Caco-2 (cell line): ENCODE results near the gene TMED1. TPM values are rescaled to one million over a fixed set of nuclear protein-coding genes. Genes with fewer than 3 reads are reported as not detected.

Experiments
- BruUV-seq: library from RNA; stranded (reverse); fragments of 400-500 nt; replicated peaks from 2 replicates; lab custom pipeline; 2021; lab: Mats Ljungman, UMichigan
- CTCF ChIA-PET: fragments of 300-600 bp; sonication (Branson Sonifier 250); formaldehyde crosslinking; loops from one replicate; lab custom pipeline; 2022; ENCODE audit warnings: antibody characterized with exemption; lab: Charles Lee
- POLR2A ChIA-PET: fragments of 300-600 bp; sonication (Branson Sonifier 250); formaldehyde crosslinking; loops from one replicate; lab custom pipeline; 2022; ENCODE audit warnings: antibody characterized with exemption; lab: Charles Lee
- DNase-seq, 2 experiments: peaks; one replicate each; pipeline versions ENCODE4 v3.0.0 to v3.0.0-alpha.2; 2020 to 2022
- H3K27me3 ChIP-seq: replicated peaks from 2 replicates; pipeline ENCODE4 v1.6.0; 2011; ENCODE audit warnings: low read length; ENCODE audit not compliant: control insufficient read depth, insufficient read depth
- H3K36me3 ChIP-seq: 2 replicates; pipeline ENCODE4 v1.5.1; 2011; ENCODE audit warnings: low read length; ENCODE audit not compliant: control insufficient read depth, insufficient read depth
- H3K4me1 ChIP-seq: fragments of 250-450 bp; sonication (Bioruptor Pico); 2 replicates; pipeline ENCODE4 v1.5.1; 2020; ENCODE audit warnings: mild to moderate bottlenecking
- H3K4me3 ChIP-seq: 2 replicates; pipeline ENCODE4 v1.5.1; 2011; ENCODE audit warnings: low read depth, mild to moderate bottlenecking, control low read depth, low read length
- H3K9me3 ChIP-seq: fragments of 250-450 bp; sonication (Bioruptor Pico); 2 replicates; pipeline ENCODE4 v1.5.1; 2020; ENCODE audit warnings: mild to moderate bottlenecking, moderate library complexity
- H3K27ac Mint-ChIP-seq: one replicate; pipeline ENCODE4 v1.8.0; 2022; ENCODE audit warnings: mixed read lengths; ENCODE audit not compliant: unreplicated experiment
- H3K27me3 Mint-ChIP-seq: one replicate; pipeline ENCODE4 v1.8.0; 2022; ENCODE audit warnings: mixed read lengths; ENCODE audit not compliant: insufficient read depth, unreplicated experiment
- H3K36me3 Mint-ChIP-seq: one replicate; pipeline ENCODE4 v1.8.0; 2022; ENCODE audit warnings: mild to moderate bottlenecking, mixed read lengths; ENCODE audit not compliant: insufficient read depth, unreplicated experiment
- H3K4me1 Mint-ChIP-seq: one replicate; pipeline ENCODE4 v1.8.0; 2022; ENCODE audit warnings: low read depth, mixed read lengths; ENCODE audit not compliant: unreplicated experiment
- H3K4me3 Mint-ChIP-seq: one replicate; pipeline ENCODE4 v1.8.0; 2022; ENCODE audit warnings: mild to moderate bottlenecking, moderate library complexity, mixed read lengths; ENCODE audit not compliant: unreplicated experiment
- H3K9me3 Mint-ChIP-seq: one replicate; pipeline ENCODE4 v1.8.0; 2022; ENCODE audit warnings: mixed read lengths; ENCODE audit not compliant: unreplicated experiment
- intact Hi-C: fragments of 100-400 bp; cut with micrococcal nuclease; formaldehyde crosslinking; loops from one replicate; pipeline ENCODE4 v1.10.0; 2022; ENCODE audit not compliant: unreplicated experiment
- total RNA-seq: library from RNA; stranded (reverse); gene quantifications from 2 replicates; pipeline ENCODE4 v1.2.3, GENCODE V29; 2022
- TF ChIP-seq, protein P1 (sequence below), 2 experiments: fragments of 200-600 bp in 1 of 2; IDR thresholded peaks; 1 replicate in 1 of 2; 2 replicates in 1 of 2; pipeline versions ENCODE4 v1.5.1 to v1.8.0; 2011 to 2022; ENCODE audit warnings: antibody characterized with exemption in 1 of 2, control low read depth in 1 of 2, inconsistent platforms in 1 of 2, low read depth in 1 of 2, low read length in 1 of 2, mild to moderate bottlenecking in 1 of 2, moderate library complexity in 1 of 2; ENCODE audit not compliant: insufficient read depth in 1 of 2, severe bottlenecking in 1 of 2, unreplicated experiment in 1 of 2

Gene TMED1
- total RNA-seq, 1 experiment from 2014 or later, result 41.4 TPM

- Mint-ChIP-seq H3K4me3 (no peak overlapping the region), H3K9me3 (no peaks in the 10 kb centered on the region), H3K4me1 (no peaks in the 10 kb centered on the region), H3K27me3 (no peaks in the 10 kb centered on the region), H3K36me3 (peaks cover 63% of the 10 kb centered on the region), H3K27ac (no peak overlapping the region)
- no peaks in the 10 kb centered on the region for H3K4me1 ChIP-seq
- no TSS peak for BruUV-seq
- H3K27me3 ChIP-seq, result no peaks in the 10 kb centered on the region
- no peak for DNase-seq
- intact Hi-C loops, result no loop called here
- ChIA-PET CTCF (no interaction called here), POLR2A (no interaction called here)
- H3K4me3 ChIP-seq, result no peak overlapping the region
- no peaks in the 10 kb centered on the region for H3K9me3 ChIP-seq
- no peaks in the 10 kb centered on the region; the same call in 1 of the 2 replicates for H3K36me3 ChIP-seq
- TF ChIP-seq, protein P1, sequence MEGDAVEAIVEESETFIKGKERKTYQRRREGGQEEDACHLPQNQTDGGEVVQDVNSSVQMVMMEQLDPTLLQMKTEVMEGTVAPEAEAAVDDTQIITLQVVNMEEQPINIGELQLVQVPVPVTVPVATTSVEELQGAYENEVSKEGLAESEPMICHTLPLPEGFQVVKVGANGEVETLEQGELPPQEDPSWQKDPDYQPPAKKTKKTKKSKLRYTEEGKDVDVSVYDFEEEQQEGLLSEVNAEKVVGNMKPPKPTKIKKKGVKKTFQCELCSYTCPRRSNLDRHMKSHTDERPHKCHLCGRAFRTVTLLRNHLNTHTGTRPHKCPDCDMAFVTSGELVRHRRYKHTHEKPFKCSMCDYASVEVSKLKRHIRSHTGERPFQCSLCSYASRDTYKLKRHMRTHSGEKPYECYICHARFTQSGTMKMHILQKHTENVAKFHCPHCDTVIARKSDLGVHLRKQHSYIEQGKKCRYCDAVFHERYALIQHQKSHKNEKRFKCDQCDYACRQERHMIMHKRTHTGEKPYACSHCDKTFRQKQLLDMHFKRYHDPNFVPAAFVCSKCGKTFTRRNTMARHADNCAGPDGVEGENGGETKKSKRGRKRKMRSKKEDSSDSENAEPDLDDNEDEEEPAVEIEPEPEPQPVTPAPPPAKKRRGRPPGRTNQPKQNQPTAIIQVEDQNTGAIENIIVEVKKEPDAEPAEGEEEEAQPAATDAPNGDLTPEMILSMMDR (IDR thresholded peaks at IDR 0.05; ENCODE audit: insufficient read depth in 1 of 2, low read depth in 1 of 2, low read length in 1 of 2, severe bottlenecking in 1 of 2, unreplicated experiment in 1 of 2), result no peak
These were observed 18.5 kb downstream of the TMED1 start for GRCh38 chr19:10817291-10818038.

DNA sequence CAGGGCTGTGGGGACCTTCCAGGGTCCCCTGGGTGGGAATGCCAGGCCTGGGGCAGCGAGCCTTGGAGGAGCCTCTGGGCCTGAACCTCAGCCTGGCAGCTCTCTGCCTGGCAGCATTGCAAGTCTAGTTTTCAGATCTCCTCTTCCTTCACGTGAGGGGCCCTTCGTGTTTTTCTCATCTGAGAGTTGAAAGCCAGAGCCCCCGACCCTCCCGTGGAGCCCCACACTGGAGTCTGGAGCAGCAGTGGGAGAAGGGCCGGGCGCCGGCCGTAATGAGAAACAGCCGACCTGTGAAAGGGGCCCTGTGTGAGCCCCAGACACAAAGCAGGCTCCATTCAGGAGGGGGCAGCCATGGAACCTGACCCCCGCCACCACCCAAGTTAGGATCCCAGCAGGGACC lies 19.3 kb downstream of the TMED1 start:
- Mint-ChIP-seq H3K4me3 (no peak overlapping the region), H3K36me3 (peaks cover 66% of the 10 kb centered on the region), H3K27me3 (no peaks in the 10 kb centered on the region), H3K4me1 (no peaks in the 10 kb centered on the region), H3K27ac (no peak overlapping the region), H3K9me3 (no peaks in the 10 kb centered on the region)
- H3K4me3 ChIP-seq, result no peak overlapping the region
- no peaks in the 10 kb centered on the region; the same call in 1 of the 2 replicates for H3K36me3 ChIP-seq
- no peak for DNase-seq
- ChIA-PET POLR2A (no interaction called here), CTCF (no interaction called here)
- intact Hi-C loops, result no loop called here
- H3K27me3 ChIP-seq, result no peaks in the 10 kb centered on the region
- no peaks in the 10 kb centered on the region for H3K4me1 ChIP-seq
- BruUV-seq, result no TSS peak
- H3K9me3 ChIP-seq, result no peaks in the 10 kb centered on the region
- TF ChIP-seq, protein P1 (IDR thresholded peaks at IDR 0.05; ENCODE audit: insufficient read depth in 1 of 2, low read depth in 1 of 2, low read length in 1 of 2, severe bottlenecking in 1 of 2, unreplicated experiment in 1 of 2), result no peak

- Mint-ChIP-seq H3K27me3 (no peaks in the 10 kb centered on the region), H3K9me3 (no peaks in the 10 kb centered on the region), H3K27ac (no peak overlapping the region), H3K36me3 (peaks cover 64% of the 10 kb centered on the region), H3K4me3 (no peak overlapping the region), H3K4me1 (no peaks in the 10 kb centered on the region)
- no peak for DNase-seq
- TF ChIP-seq, protein P1 (IDR thresholded peaks at IDR 0.05; ENCODE audit: insufficient read depth in 1 of 2, low read depth in 1 of 2, low read length in 1 of 2, severe bottlenecking in 1 of 2, unreplicated experiment in 1 of 2), result no peak
- Histone ChIP-seq H3K9me3 (no peaks in the 10 kb centered on the region), H3K36me3 (no peaks in the 10 kb centered on the region; the same call in 1 of the 2 replicates), H3K4me1 (no peaks in the 10 kb centered on the region), H3K27me3 (no peaks in the 10 kb centered on the region), H3K4me3 (no peak overlapping the region)
- intact Hi-C loops, result no loop called here
- ChIA-PET POLR2A (no interaction called here), CTCF (no interaction called here)
- BruUV-seq, result no TSS peak
These were observed 19.9 kb downstream of the TMED1 start for GRCh38 chr19:10815969-10816644.
